ENCODE data around the gene CRY1.
"Not testable (repeated sequence)": the region's sequence is repeated elsewhere in the genome, so short reads cannot be mapped to it uniquely, and the experiment has no call there.

The CRY1 gene

DNA sequence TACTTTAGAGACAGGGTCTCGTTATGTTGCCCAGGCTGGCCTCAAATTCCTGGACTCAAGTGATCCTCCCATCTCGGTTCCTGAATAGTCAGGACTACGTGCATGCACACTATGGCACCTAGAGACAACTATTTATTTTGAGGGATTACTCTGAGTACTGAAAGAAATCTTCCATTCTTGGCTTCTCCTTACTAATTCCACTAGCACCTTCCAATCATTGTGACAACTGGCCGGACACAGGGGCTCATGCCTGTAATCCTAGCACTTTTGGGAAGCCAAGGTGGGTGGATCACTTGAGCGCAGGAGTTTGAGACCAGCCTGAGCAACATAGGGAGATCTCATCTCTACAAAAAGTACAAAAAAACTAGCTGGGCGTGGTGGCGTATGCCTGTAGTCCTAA, 64.3 kb downstream of the CRY1 start:
- Histone ChIP-seq H3K27ac (no peak overlapping the region), H3K36me3 (no peaks in the 10 kb centered on the region), H3K4me1 (ENCODE audit: control insufficient read depth in 1 of 2, insufficient read depth in 1 of 2, low read depth in 1 of 2, low read length in 1 of 2) (no peaks in the 10 kb centered on the region), H3K9me3 (no peaks in the 10 kb centered on the region), H3K27me3 (no peaks in the 10 kb centered on the region), H3K4me3 (ENCODE audit: low read depth in 1 of 2, low read length in 1 of 2) (no peak overlapping the region)
- no peak for TF ChIP-seq CTCF (IDR thresholded peaks at IDR 0.05)

DNA sequence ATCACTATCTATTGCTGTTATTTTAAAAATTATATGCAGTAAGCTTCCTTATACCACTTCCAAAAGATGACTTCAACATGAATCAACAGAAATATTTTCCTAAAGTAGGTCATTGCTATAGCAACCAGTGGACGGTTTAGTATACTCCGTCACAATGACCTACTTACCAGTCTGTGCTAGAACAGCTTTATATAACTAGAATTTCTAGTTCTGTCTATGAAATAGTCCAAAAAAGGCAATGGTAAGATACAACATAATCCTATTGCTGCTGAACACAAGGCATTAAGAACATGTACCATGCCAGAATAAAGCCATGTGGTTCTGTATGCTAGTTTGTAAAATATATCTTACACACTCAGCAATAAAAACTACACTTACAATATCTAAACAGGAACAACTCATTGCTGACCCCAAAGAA, 65.7 kb downstream of the CRY1 start:
- no peaks in the 10 kb centered on the region for H3K36me3 ChIP-seq
- H3K4me1 ChIP-seq (ENCODE audit: control insufficient read depth in 1 of 2, insufficient read depth in 1 of 2, low read depth in 1 of 2, low read length in 1 of 2) = no peaks in the 10 kb centered on the region
- H3K4me3 ChIP-seq (ENCODE audit: low read depth in 1 of 2, low read length in 1 of 2) = no peak overlapping the region
- H3K27ac ChIP-seq = no peak overlapping the region
- H3K27me3 ChIP-seq = no peaks in the 10 kb centered on the region
- no peaks in the 10 kb centered on the region for H3K9me3 ChIP-seq
- TF ChIP-seq CTCF (IDR thresholded peaks at IDR 0.05) = no peak

DNA sequence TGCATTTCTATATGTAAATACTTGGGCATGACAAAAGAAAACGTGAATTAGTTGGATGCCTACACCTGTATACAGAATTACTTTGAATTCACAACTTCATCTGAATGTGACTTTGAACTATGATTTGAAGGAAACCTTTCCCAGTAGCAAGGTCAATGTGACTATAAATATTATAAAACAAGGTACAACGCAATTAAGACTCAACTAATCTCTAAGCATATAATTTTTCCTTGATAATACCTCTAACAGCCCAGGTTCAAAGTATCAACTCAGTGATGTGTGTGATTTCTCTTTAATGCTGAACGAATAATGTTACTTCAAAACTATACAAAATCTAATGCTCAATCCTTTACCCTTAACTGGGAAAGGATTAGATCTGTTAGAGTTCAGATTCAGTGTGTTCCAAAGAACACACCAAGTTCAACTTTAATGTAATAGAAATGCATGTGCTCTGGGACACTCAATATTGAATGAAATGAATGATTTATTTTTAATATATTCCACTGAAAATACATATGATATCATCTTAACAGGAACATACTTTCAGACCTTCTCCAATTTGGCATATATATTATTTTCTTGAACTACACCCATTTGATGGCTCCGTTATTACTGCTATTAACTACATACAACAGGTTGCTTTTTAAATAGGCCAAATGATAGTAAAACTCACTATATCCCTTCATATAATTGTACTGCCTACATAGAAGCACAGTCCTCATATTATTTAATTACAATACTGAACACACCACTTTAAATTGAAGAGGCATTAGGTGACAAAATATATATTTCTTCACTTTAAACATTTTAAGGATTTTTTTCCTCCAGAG, 66.3 kb downstream of the CRY1 start:
- no peak for TF ChIP-seq CTCF (IDR thresholded peaks at IDR 0.05)
- Histone ChIP-seq H3K4me3 (ENCODE audit: low read depth in 1 of 2, low read length in 1 of 2) (no peak overlapping the region), H3K36me3 (no peaks in the 10 kb centered on the region), H3K27ac (no peak overlapping the region), H3K27me3 (no peaks in the 10 kb centered on the region), H3K9me3 (no peaks in the 10 kb centered on the region), H3K4me1 (ENCODE audit: control insufficient read depth in 1 of 2, insufficient read depth in 1 of 2, low read depth in 1 of 2, low read length in 1 of 2) (no peaks in the 10 kb centered on the region)

DNA sequence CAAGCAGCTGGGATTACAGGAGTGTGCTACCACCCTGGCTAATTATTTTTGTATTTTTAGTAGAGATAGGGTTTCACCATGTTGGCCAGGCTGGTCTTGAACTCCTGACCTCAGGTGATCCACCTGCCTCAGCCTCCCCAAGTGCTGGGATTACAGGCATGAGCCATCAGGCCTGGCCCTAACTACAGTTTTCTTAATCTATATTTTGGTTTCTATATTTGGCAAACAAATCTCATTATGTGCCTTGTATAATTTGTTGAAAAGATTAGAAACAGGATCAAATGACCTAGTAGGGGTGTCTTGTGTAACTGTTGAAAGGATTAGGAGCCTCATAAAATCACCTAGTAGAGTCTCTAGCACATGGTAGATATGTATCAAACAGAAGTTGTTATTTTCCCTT, 67.0 kb downstream of the CRY1 start:
- H3K9me3 ChIP-seq; H3K27ac ChIP-seq; H3K4me1 ChIP-seq (ENCODE audit: control insufficient read depth in 1 of 2, insufficient read depth in 1 of 2, low read depth in 1 of 2, low read length in 1 of 2); H3K4me3 ChIP-seq (ENCODE audit: low read depth in 1 of 2, low read length in 1 of 2); H3K27me3 ChIP-seq; H3K36me3 ChIP-seq: not testable (repeated sequence)

- no peaks in the 10 kb centered on the region for H3K36me3 ChIP-seq
- H3K4me1 ChIP-seq (ENCODE audit: control insufficient read depth in 1 of 2, insufficient read depth in 1 of 2, low read depth in 1 of 2, low read length in 1 of 2) = no peaks in the 10 kb centered on the region
- no peaks in the 10 kb centered on the region for H3K27me3 ChIP-seq
- no peak overlapping the region for H3K27ac ChIP-seq
- no peak overlapping the region for H3K4me3 ChIP-seq (ENCODE audit: low read depth in 1 of 2, low read length in 1 of 2)
- no peak for TF ChIP-seq CTCF (IDR thresholded peaks at IDR 0.05)
- H3K9me3 ChIP-seq = no peaks in the 10 kb centered on the region
These were observed 67.7 kb downstream of the CRY1 start for GRCh38 chr12:107025671-107026070.

DNA sequence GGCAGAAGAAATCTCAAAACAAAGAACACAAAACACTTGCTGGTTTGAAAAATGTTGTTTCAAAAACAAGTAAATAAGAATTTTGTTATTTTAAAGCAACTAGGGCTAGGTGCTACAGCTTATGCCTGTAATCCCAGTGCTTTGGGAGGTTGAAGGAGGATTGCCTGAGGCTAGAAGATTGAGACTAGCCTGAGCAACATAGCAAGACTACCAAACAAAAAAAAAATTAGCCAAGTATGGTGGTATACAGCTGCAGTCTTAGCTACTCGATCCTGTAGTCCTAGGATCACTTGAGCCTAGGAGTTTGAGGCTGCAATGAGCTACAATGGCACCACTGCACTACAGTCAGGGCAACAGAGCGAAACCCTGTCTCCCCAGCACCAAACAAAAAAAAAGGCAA, 73.8 kb downstream of the CRY1 start:
- H3K27me3 ChIP-seq = no peaks in the 10 kb centered on the region
- no peaks in the 10 kb centered on the region for H3K36me3 ChIP-seq
- no peak overlapping the region for H3K27ac ChIP-seq
- H3K4me3 ChIP-seq (ENCODE audit: low read depth in 1 of 2, low read length in 1 of 2) = no peak overlapping the region
- H3K9me3 ChIP-seq = no peaks in the 10 kb centered on the region
- H3K4me1 ChIP-seq (ENCODE audit: control insufficient read depth in 1 of 2, insufficient read depth in 1 of 2, low read depth in 1 of 2, low read length in 1 of 2) = no peaks in the 10 kb centered on the region
- no peak for TF ChIP-seq CTCF (IDR thresholded peaks at IDR 0.05)

Data from neutrophil (primary cell).